GM20000 (cell line): ENCODE results near the gene SMIM13.

Experiments
- DNase-seq: peaks from one replicate; pipeline ENCODE4 v3.0.0; 2012; ENCODE audit warnings: low spot score
- CTCF ChIP-seq: IDR thresholded peaks from 2 replicates; pipeline ENCODE4 v1.5.1; 2012; ENCODE audit warnings: mild to moderate bottlenecking, control low read depth; ENCODE audit errors: extremely low read depth, missing control alignments

The SMIM13 gene

GRCh38 chr6:11183761-11184362, 90.2 kb downstream of the SMIM13 start:
- TF ChIP-seq CTCF: no peak
- DNase-seq: no peak

- TF ChIP-seq CTCF: no peak
- DNase-seq: no peak
Observed at GRCh38 chr6:11185204-11185842, 91.7 kb downstream of the SMIM13 start.

- TF ChIP-seq CTCF: no peak
- no peak for DNase-seq
Observed at GRCh38 chr6:11187301-11187700, 93.7 kb downstream of the SMIM13 start.
